Bronchial epithelial cell (primary cell): Measurements from ENCODE around the gene OTOGL. TPM values are rescaled to one million over a fixed set of nuclear protein-coding genes. Genes with fewer than 3 reads are reported as not detected.

Experiments used
- DNase-seq: peaks from one replicate; pipeline ENCODE4 v3.0.0-alpha.2; 2010; ENCODE audit warnings: low read depth
- FAIRE-seq: peaks from 2 replicates; lab custom pipeline; 2011; peaks lifted over from hg19 to GRCh38; lab: Jason Lieb, UNC
- H3K27me3 ChIP-seq: 2 replicates; pipeline ENCODE4 v1.5.1; 2011; ENCODE audit warnings: low read length; ENCODE audit not compliant: control insufficient read depth, insufficient read depth
- H3K36me3 ChIP-seq: 2 replicates; pipeline ENCODE4 v1.5.1; 2011; ENCODE audit warnings: low read length; ENCODE audit not compliant: control insufficient read depth, insufficient read depth
- H3K4me3 ChIP-seq: 2 replicates; pipeline ENCODE4 v1.5.1; 2011; ENCODE audit warnings: mild to moderate bottlenecking, low read depth, low read length, control low read depth
- total RNA-seq: library from RNA; depleted of rRNA; stranded (reverse); fragments of >200 nt; gene quantifications from 2 replicates; pipeline ENCODE4 v1.2.1, GENCODE V29; 2014
- TF ChIP-seq, protein P1 (sequence below): IDR thresholded peaks from 2 replicates; pipeline ENCODE4 v1.5.1; 2011; ENCODE audit warnings: mild to moderate bottlenecking, moderate library complexity, low read length, control low read depth, inconsistent platforms; ENCODE audit not compliant: insufficient read depth, severe bottlenecking

OTOGL gene
- total RNA-seq, 1 donor from 2014 or later: not detected

DNA sequence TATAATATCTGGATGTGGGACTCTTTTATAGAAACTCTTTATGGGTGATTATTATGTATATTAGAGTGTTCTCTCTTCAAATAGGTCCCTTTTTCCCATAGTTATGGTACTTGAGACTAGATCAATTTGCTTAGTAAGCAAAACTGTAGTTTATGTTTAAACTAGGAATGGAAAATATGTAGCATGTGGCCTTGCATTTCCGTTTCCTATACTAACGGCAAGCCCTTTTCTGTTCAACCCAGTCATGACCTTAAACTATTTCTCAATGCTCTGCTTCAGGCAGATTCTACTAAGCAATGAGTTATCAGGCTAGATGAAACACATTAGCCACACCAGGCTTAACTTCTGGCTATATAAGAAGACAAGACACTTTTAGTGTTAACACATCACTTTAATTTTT, 84.6 kb downstream of the OTOGL start:
- DNase-seq: peak; percentile 54
- H3K4me3 ChIP-seq: no peak overlapping the region
- no peak for FAIRE-seq
- no peaks in the 10 kb centered on the region for H3K27me3 ChIP-seq
- TF ChIP-seq, protein P1, sequence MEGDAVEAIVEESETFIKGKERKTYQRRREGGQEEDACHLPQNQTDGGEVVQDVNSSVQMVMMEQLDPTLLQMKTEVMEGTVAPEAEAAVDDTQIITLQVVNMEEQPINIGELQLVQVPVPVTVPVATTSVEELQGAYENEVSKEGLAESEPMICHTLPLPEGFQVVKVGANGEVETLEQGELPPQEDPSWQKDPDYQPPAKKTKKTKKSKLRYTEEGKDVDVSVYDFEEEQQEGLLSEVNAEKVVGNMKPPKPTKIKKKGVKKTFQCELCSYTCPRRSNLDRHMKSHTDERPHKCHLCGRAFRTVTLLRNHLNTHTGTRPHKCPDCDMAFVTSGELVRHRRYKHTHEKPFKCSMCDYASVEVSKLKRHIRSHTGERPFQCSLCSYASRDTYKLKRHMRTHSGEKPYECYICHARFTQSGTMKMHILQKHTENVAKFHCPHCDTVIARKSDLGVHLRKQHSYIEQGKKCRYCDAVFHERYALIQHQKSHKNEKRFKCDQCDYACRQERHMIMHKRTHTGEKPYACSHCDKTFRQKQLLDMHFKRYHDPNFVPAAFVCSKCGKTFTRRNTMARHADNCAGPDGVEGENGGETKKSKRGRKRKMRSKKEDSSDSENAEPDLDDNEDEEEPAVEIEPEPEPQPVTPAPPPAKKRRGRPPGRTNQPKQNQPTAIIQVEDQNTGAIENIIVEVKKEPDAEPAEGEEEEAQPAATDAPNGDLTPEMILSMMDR: no peak
- no peaks in the 10 kb centered on the region for H3K36me3 ChIP-seq

DNA sequence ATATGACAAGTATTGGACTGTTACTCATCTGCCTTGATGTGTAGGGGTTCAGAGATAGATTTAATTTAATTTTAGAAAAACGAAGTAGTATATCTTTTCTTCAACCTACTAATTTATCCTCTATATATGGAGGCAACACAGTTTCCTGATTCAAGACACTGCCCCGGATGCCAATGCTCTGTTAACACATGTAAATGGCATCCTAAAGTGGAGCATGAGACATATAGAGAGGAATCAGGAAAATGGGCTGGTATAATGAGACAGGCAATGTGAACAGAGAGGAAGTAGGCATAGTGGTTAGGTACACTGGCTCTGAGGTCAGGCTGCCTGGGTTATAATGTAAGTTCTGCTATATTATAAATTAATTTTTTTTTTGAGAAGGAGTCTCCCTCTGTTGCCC, 85.6 kb downstream of the OTOGL start:
- FAIRE-seq (no peak), DNase-seq (peak; percentile 9)
- no peaks in the 10 kb centered on the region for H3K27me3 ChIP-seq
- no peak overlapping the region for H3K4me3 ChIP-seq
- TF ChIP-seq, protein P1: no peak
- H3K36me3 ChIP-seq: no peaks in the 10 kb centered on the region

DNA sequence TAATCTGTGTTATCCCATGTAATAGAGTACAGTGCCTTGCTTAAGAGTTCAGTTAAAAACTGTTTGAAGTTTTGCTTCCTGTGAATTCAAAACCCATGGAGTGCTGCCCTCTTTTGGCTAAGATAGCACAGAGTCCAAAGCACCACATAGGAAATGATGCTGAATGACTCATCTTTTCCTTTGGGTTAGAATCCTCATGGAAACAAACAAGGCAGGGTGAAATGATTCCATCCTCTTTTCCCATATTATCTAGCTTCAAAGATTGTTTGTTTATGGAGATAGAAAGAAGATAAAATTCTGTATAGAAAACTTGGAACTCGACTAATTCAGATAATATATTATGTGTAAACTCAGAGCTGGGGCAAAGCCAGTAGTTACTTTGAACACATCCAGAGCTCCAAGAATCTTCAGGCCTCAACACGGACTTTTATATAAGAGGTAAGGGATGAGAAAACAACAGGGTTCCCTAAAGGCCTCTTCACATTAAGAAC, 87.4 kb downstream of the OTOGL start:
- Histone ChIP-seq H3K27me3 (no peaks in the 10 kb centered on the region), H3K4me3 (no peak overlapping the region), H3K36me3 (no peaks in the 10 kb centered on the region)
- DNase-seq (peak; percentile 90), FAIRE-seq (no peak)
- TF ChIP-seq, protein P1: peak; percentile 74

DNA sequence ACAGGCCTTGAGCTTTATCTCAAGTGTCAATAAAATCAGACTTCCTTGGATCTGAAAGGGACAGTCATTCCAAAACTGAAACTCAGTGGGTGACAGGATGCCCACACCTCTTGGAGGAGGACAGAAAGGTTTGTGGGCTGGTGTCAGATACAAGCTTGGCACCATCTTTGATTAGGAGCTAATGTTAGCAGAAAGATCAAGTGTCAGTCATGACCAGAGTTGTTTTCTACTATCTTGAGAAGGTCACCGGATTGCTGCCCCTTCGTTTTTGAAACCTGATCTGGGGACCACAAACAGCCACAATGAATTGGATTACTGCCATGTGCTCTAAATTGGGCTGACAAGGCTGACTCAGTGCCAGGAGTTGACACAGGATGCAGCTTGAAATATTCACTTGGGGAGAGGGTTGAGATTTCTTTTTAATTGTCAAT, 88.3 kb downstream of the OTOGL start:
- Histone ChIP-seq H3K4me3 (no peak overlapping the region), H3K36me3 (no peaks in the 10 kb centered on the region), H3K27me3 (no peaks in the 10 kb centered on the region)
- no peak for FAIRE-seq
- DNase-seq: peak; percentile 46
- TF ChIP-seq, protein P1: no peak

DNA sequence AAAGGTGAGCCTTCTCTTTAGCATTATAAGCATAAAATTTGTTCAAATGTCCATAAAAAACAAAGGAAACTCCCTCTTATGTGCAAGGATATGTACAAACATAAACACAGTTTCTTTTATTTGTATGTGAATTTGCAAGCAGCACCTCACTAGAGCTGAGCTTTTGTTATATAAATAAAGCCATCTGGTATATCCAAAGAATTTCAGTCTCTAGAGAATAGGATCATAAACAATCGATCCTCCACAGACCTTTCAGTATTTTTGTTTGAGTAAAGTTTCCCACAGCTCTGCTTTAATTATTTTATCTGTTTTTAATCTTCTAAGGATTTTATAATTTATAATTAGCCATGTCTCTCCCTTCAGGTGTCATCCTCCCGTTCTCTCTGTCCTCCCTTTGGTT, 89.2 kb downstream of the OTOGL start:
- TF ChIP-seq, protein P1: no peak
- H3K36me3 ChIP-seq: no peaks in the 10 kb centered on the region
- H3K27me3 ChIP-seq: no peaks in the 10 kb centered on the region
- no peak overlapping the region for H3K4me3 ChIP-seq
- DNase-seq (no peak), FAIRE-seq (no peak)

DNA sequence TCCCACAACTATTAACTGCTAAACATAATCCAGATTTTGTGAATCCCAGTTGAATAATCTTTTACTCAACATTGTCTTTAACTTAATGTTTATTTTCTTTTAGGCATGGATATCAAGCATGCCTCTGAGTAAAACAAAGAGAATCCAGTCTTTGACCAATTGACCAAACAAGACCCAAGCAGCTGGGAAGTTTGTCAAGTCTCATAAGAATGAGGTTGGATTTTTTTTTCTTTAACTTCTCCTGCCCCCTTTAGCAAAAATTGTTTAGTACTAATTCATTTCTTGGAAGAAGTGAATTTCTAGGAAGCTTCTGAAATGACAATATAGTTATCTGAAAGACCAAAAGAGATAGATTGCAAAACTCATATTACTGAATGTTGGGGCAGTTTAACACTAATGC, 89.9 kb downstream of the OTOGL start:
- TF ChIP-seq, protein P1: no peak
- DNase-seq (no peak), FAIRE-seq (no peak)
- Histone ChIP-seq H3K27me3 (no peaks in the 10 kb centered on the region), H3K36me3 (no peaks in the 10 kb centered on the region), H3K4me3 (no peak overlapping the region)
